Neural cell (in vitro differentiated cells): Measurements from ENCODE around the gene SYVN1. TPM values are rescaled to one million over a fixed set of nuclear protein-coding genes. Genes with fewer than 3 reads are reported as not detected.
A peak's percentile ranks its signal among the peaks of the same experiment; 100 is the strongest.

Experiments
- H2AFZ ChIP-seq: fragments of 200-600, 300-800 bp; sonication (generic), shearing (Covaris generic); 2 replicates; pipeline ENCODE4 v1.6.0; 2014; ENCODE audit warnings: low read depth, mild to moderate bottlenecking, antibody characterized with exemption, low read length, moderate library complexity
- H3F3A ChIP-seq: fragments of 200-600 bp; shearing (Covaris generic); 2 replicates; pipeline ENCODE4 v1.6.1; 2016; ENCODE audit warnings: mild to moderate bottlenecking, moderate library complexity, mixed read lengths, antibody characterized with exemption, low read length; ENCODE audit not compliant: insufficient read depth, poor library complexity, severe bottlenecking
- H3K27ac ChIP-seq: fragments of 200-600, 300-800 bp; sonication (generic), shearing (Covaris generic); 2 replicates; pipeline ENCODE4 v1.5.1; 2014; ENCODE audit warnings: mild to moderate bottlenecking, low read length, moderate library complexity
- H3K27me3 ChIP-seq: fragments of 300-800, 200-600 bp; sonication (generic), shearing (Covaris generic); 2 replicates; pipeline ENCODE4 v1.6.0; 2014; ENCODE audit warnings: mild to moderate bottlenecking, low read depth, low read length, moderate library complexity; ENCODE audit not compliant: insufficient read depth
- H3K36me3 ChIP-seq: fragments of 300-800, 200-600 bp; sonication (generic), shearing (Covaris generic); 2 replicates; pipeline ENCODE4 v1.5.1; 2014; ENCODE audit warnings: mild to moderate bottlenecking, antibody characterized with exemption, low read length, moderate library complexity; ENCODE audit not compliant: insufficient read depth
- H3K4me2 ChIP-seq: fragments of 300-800, 200-600 bp; sonication (generic), shearing (Covaris generic); 2 replicates; pipeline ENCODE4 v1.6.0; 2014; ENCODE audit warnings: mild to moderate bottlenecking, low read length
- H3K4me3 ChIP-seq: fragments of 300-800, 200-600 bp; sonication (generic), shearing (Covaris generic); 2 replicates; pipeline ENCODE4 v1.5.1; 2014; ENCODE audit warnings: mild to moderate bottlenecking, low read length, moderate library complexity
- H3K79me2 ChIP-seq: fragments of 200-600 bp; shearing (Covaris generic); replicated peaks from 2 replicates; pipeline ENCODE4 v1.6.0; 2014; ENCODE audit warnings: mild to moderate bottlenecking, low read length, moderate library complexity; ENCODE audit not compliant: insufficient read depth
- H3K9ac ChIP-seq: fragments of 300-800, 200-600 bp; sonication (generic), shearing (Covaris generic); 2 replicates; pipeline ENCODE4 v1.6.1; 2016; ENCODE audit warnings: mild to moderate bottlenecking, low read length, mixed read lengths
- H3K9me2 ChIP-seq: fragments of 200-600 bp; shearing (Covaris generic); 2 replicates; pipeline ENCODE4 v1.6.1; 2016; ENCODE audit warnings: mild to moderate bottlenecking, low read length, mixed read lengths; ENCODE audit not compliant: insufficient read depth
- H3K9me3 ChIP-seq: fragments of 200-600, 300-800 bp; sonication (generic), shearing (Covaris generic); 2 replicates; pipeline ENCODE4 v1.6.1; 2016; ENCODE audit warnings: mild to moderate bottlenecking, mixed run types, low read length, moderate library complexity, mixed read lengths
- H4K20me1 ChIP-seq: fragments of 200-600 bp; shearing (Covaris generic); 2 replicates; pipeline ENCODE4 v1.6.1; 2016; ENCODE audit warnings: mild to moderate bottlenecking, mixed run types; ENCODE audit not compliant: insufficient read depth
- CTCF ChIP-seq: fragments of 450-650 bp; IDR thresholded peaks from 2 replicates; pipeline ENCODE4 v1.5.1; 2014; ENCODE audit warnings: antibody characterized with exemption, mild to moderate bottlenecking, moderate library complexity; ENCODE audit not compliant: poor library complexity, severe bottlenecking
- EP300 ChIP-seq: fragments of 450-650 bp; conservative IDR thresholded peaks from 2 replicates; pipeline ENCODE4 v1.6.1; 2014; ENCODE audit warnings: antibody characterized with exemption, mild to moderate bottlenecking, moderate library complexity; ENCODE audit not compliant: poor library complexity, severe bottlenecking
- EZH2 ChIP-seq: fragments of 200-600, 300-800 bp; shearing (Covaris generic), sonication (generic); IDR thresholded peaks from 2 replicates; pipeline ENCODE4 v1.6.1; 2014; ENCODE audit warnings: antibody characterized with exemption, low read length, borderline replicate concordance, mild to moderate bottlenecking; ENCODE audit not compliant: insufficient read depth, poor library complexity, severe bottlenecking
- MXI1 ChIP-seq: fragments of 450-650 bp; conservative IDR thresholded peaks from 2 replicates; pipeline ENCODE4 v1.6.1; 2014; ENCODE audit warnings: antibody characterized with exemption, mild to moderate bottlenecking; ENCODE audit not compliant: poor library complexity, severe bottlenecking
- POLR2AphosphoS5 ChIP-seq: IDR thresholded peaks from 2 replicates; pipeline ENCODE4 v1.6.1; 2012
- RAD21 ChIP-seq: fragments of 450-650 bp; conservative IDR thresholded peaks from 2 replicates; pipeline ENCODE4 v1.6.1; 2014; ENCODE audit warnings: antibody characterized with exemption, mild to moderate bottlenecking, moderate library complexity
- REST ChIP-seq: IDR thresholded peaks from 2 replicates; pipeline ENCODE4 v1.6.1; 2012; ENCODE audit warnings: borderline replicate concordance
- SMC3 ChIP-seq: fragments of 450-650 bp; conservative IDR thresholded peaks from 2 replicates; pipeline ENCODE4 v1.6.1; 2014; ENCODE audit warnings: antibody characterized with exemption, mild to moderate bottlenecking, moderate library complexity; ENCODE audit not compliant: poor library complexity
- TAF1 ChIP-seq: IDR thresholded peaks from 2 replicates; pipeline ENCODE4 v1.6.1; 2012; ENCODE audit warnings: low read depth
- polyA plus RNA-seq: library from polyadenylated mRNA; depleted of rRNA; stranded (reverse); fragments of >200 nt; gene quantifications from 2 replicates; pipeline ENCODE4 v1.2.3, GENCODE V29; 2014

The SYVN1 gene
- polyA plus RNA-seq, 1 donor from 2014 or later: 12.8 TPM

GRCh38 chr11:65121447-65121864, 12.9 kb downstream of the SYVN1 start:
- peak overlapping the region; percentile 91 for H3K27ac ChIP-seq
- peaks cover 10% of the 10 kb centered on the region for H3K36me3 ChIP-seq

GRCh38 chr11:65120831-65121230, 13.5 kb downstream of the SYVN1 start:
- no peaks in the 10 kb centered on the region for H3F3A ChIP-seq
- no peaks in the 10 kb centered on the region for H3K9me2 ChIP-seq
- H3K9ac ChIP-seq: peak overlapping the region; percentile 97
- no peak overlapping the region for H2AFZ ChIP-seq
- H4K20me1 ChIP-seq: no peaks in the 10 kb centered on the region
- no peak for TF ChIP-seq EP300
- no peak for TF ChIP-seq EZH2
- TF ChIP-seq POLR2AphosphoS5: no peak
- no peak for TF ChIP-seq SMC3
- no peak for TF ChIP-seq TAF1
- no peak for TF ChIP-seq MXI1
- TF ChIP-seq CTCF: no peak
- H3K4me2 ChIP-seq: peak overlapping the region; percentile 98
- no peaks in the 10 kb centered on the region for H3K27me3 ChIP-seq
- no peaks in the 10 kb centered on the region for H3K9me3 ChIP-seq
- peak overlapping the region; percentile 91 for H3K27ac ChIP-seq
- H3K36me3 ChIP-seq: peaks cover 10% of the 10 kb centered on the region
- H3K79me2 ChIP-seq: peaks cover 35% of the 10 kb centered on the region
- peak overlapping the region; percentile 73 for H3K4me3 ChIP-seq

More at GRCh38 chr11:65121447-65121864, 12.9 kb downstream of the SYVN1 start:
- Histone ChIP-seq H3K79me2 (peaks cover 31% of the 10 kb centered on the region), H3K9me2 (no peaks in the 10 kb centered on the region), H3K4me2 (peak overlapping the region; percentile 98), H3K9ac (peak overlapping the region; percentile 97), H3K4me3 (peak overlapping the region; percentile 73), H3K27me3 (no peaks in the 10 kb centered on the region), H3K9me3 (no peaks in the 10 kb centered on the region), H3F3A (no peaks in the 10 kb centered on the region), H2AFZ (no peak overlapping the region), H4K20me1 (no peaks in the 10 kb centered on the region)
- TF ChIP-seq TAF1 (no peak), CTCF (no peak), EP300 (no peak), RAD21 (no peak), REST (no peak), SMC3 (no peak), POLR2AphosphoS5 (no peak), EZH2 (no peak), MXI1 (no peak)
